ENCODE measurements around the gene UGT1A1. TPM values are rescaled to one million over a fixed set of nuclear protein-coding genes. Genes with fewer than 3 reads are reported as not detected.

Gene UGT1A1
- total and polyA plus RNA-seq, 9 of the 15 experiments (the other 6 are each of a cell fraction or from before 2014, with no cell fraction given) = not detected

DNA sequence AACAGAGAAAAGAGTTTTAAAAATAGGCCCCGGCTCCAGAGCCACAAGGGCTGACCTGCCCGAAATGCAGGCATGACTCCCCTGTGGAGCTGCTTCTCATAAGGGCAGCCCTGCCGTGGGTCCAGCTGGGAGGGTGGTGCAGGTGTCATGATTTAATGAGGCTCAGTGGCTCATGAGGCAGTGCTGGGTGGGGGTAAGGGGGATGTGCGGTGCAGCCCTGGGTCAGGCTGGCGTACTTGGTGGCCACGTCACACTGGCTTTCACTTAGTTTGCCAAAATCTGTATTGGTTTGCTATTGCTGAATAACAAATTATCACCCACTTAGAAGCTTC is 60.7 kb downstream of the UGT1A1 start:
- no peaks in the 10 kb centered on the region for H3K79me2 ChIP-seq (ENCODE audit: control insufficient read depth, insufficient read depth, low read length)
- no peak for FAIRE-seq
- POLR2A ChIA-PET = interaction anchor here (0.6 kb wide), 2 partner anchors 30 to 58 kb away, joined by 3 to 4 read pairs; no protein-coding TSS in a partner anchor
- BruUV-seq (replicated peaks) = no TSS peak
- H3K27ac ChIP-seq (ENCODE audit: extremely low read depth, low read depth, low read length) = no peak overlapping the region
- H3K9ac ChIP-seq (ENCODE audit: insufficient read depth in 1 of 2, low read depth in 2 of 2, low read length in 2 of 2) = no peak overlapping the region
- peaks cover 2 to 62% of the 10 kb centered on the region in 2 experiments; a peak in 3 of 5 replicates for H3K27me3 ChIP-seq (ENCODE audit: control insufficient read depth in 2 of 2, insufficient read depth in 2 of 2, low read length in 2 of 2)
- no peaks in the 10 kb centered on the region; the same call in 1 of the 2 replicates for H4K20me1 ChIP-seq (replicated peaks; ENCODE audit: control insufficient read depth, insufficient read depth, low read length)
- no peak overlapping the region for H3K4me3 ChIP-seq
- H3K4me2 ChIP-seq (ENCODE audit: insufficient read depth, low read length) = no peak overlapping the region
- intact Hi-C loops (cut with micrococcal nuclease) = no loop called here
- no peak for ATAC-seq
- no peaks in the 10 kb centered on the region for H3K9me3 ChIP-seq (replicated peaks; ENCODE audit: control insufficient read depth, insufficient read depth, low read depth, low read length)
- WGBS (ENCODE audit: insufficient coverage, low coverage, missing lambda C conversion rate) = 0% methylated on average over 6 of the region's 6 CpGs
- DNase-seq (ENCODE audit: extremely low read depth in 1 of 4, low spot score in 3 of 4) = no peak
- in situ Hi-C loops (cut with MboI) = no loop called here
- no peak overlapping the region for H2AFZ ChIP-seq (ENCODE audit: low read depth, low read length)
- CTCF ChIA-PET (ENCODE audit: low intra/inter-chr PET ratio) = no interaction called here
- H3K9me1 ChIP-seq (ENCODE audit: control insufficient read depth, insufficient read depth, low read length) = no peaks in the 10 kb centered on the region
- no peaks in the 10 kb centered on the region for H3K36me3 ChIP-seq (ENCODE audit: control insufficient read depth, insufficient read depth, low read length)
- H3K4me1 ChIP-seq (replicated peaks in 1 of 2; ENCODE audit: control insufficient read depth in 2 of 2, insufficient read depth in 2 of 2, low read length in 2 of 2) = no peaks in the 10 kb centered on the region; a peak in 1 of 5 replicates
- TF ChIP-seq RBFOX2 (IDR thresholded peaks at IDR 0.05; ENCODE audit: low read depth, low read length) (no peak), MNT (conservative IDR thresholded peaks at IDR 0.05) (no peak), ESRRB (CRISPR knock-in tag; IDR thresholded peaks at IDR 0.05; ENCODE audit: borderline replicate concordance) (no peak), MAZ (CRISPR knock-in tag; conservative IDR thresholded peaks at IDR 0.05 in 1 of 2, IDR thresholded peaks at IDR 0.05 in 1 of 2) (no peak), BRF1 (IDR thresholded peaks at IDR 0.05; ENCODE audit: borderline replicate concordance, extremely low read depth, insufficient read length) (no peak), SMAD1 (IDR thresholded peaks at IDR 0.05; ENCODE audit: low read depth, low read length, partially characterized antibody) (no peak), ZNF79 (CRISPR knock-in tag; IDR thresholded peaks at IDR 0.05; ENCODE audit: low read depth) (no peak), ZNF398 (CRISPR knock-in tag; IDR thresholded peaks at IDR 0.05) (no peak), GABPB2 (CRISPR knock-in tag; conservative IDR thresholded peaks at IDR 0.05) (no peak), ATF7 (IDR thresholded peaks at IDR 0.05) (no peak), ZFP36 (IDR thresholded peaks at IDR 0.05; ENCODE audit: low read depth, low read length, partially characterized antibody) (no peak), PATZ1 (CRISPR knock-in tag; IDR thresholded peaks at IDR 0.05; ENCODE audit: borderline replicate concordance) (no peak), TBP (optimal IDR thresholded peaks at IDR 0.05; ENCODE audit: low read depth, low read length) (no peak)
